H7 (cell line): ENCODE data around the gene RAP1GAP2. TPM values are rescaled to one million over a fixed set of nuclear protein-coding genes. Genes with fewer than 3 reads are reported as not detected.

ENCODE experiments used
- DNase-seq: peaks from one replicate; pipeline ENCODE4 v3.0.0; 2012
- H3K27me3 ChIP-seq: 2 replicates; pipeline ENCODE4 v1.6.0; 2011; ENCODE audit warnings: mild to moderate bottlenecking, low read length; ENCODE audit not compliant: control insufficient read depth, insufficient read depth
- H3K36me3 ChIP-seq: replicated peaks from 2 replicates; pipeline ENCODE4 v1.5.1; 2011; ENCODE audit warnings: low read length; ENCODE audit not compliant: control insufficient read depth, insufficient read depth
- H3K4me3 ChIP-seq: 2 replicates; pipeline ENCODE4 v1.5.1; 2011; ENCODE audit warnings: low read depth, mild to moderate bottlenecking, control low read depth, low read length, moderate library complexity; ENCODE audit not compliant: insufficient read depth
- total RNA-seq: library from RNA; depleted of rRNA; stranded (reverse); fragments of >200 nt; shearing (Covaris generic); gene quantifications from 2 replicates; pipeline ENCODE4 v1.2.3, GENCODE V29; 2014

The RAP1GAP2 gene
- total RNA-seq, 1 experiment from 2014 or later = 35.5 TPM

DNA sequence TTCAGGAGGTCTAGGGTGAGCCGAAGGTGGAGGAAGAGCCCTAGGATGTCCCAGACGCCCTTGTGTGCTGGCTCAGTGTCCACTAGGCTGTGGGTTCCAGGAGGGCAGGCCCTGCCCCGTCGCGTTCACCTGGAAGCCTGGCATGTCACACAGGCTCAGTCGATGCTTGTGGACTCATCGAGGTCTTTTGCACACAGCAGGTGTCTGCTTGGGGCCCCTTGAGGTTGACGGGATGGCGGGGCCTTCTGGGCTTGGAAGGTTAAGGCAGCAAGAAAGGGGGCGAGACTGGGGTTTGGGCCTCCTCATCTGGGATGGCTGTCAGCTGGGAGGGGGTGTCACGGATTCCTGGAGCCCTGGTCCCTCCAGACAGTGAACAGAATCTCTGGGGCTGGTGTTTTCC, 1.9 kb downstream of the RAP1GAP2 start:
- H3K36me3 ChIP-seq = no peaks in the 10 kb centered on the region
- H3K4me3 ChIP-seq = no peak overlapping the region
- H3K27me3 ChIP-seq = no peaks in the 10 kb centered on the region
- peak; percentile 51 for DNase-seq

DNA sequence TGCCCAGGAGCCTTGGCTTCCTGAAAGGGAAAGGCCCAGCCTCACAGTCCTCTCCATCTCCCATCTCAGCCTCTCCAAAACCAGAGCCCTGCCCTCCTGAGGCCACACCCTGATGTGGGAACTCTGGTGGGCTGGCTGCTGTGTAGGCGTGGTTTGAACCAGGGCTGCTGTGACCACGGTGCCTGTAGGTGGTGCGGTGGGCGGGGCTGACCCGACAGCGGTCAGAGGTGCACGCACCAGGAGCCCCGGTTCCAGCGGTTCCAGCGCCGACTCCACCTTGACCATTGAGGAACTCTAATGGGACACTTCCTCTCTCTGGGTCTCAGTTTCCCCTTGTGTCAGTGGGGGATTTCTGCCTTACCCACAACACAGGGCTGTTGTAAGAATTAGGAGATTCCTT, 2.4 kb downstream of the RAP1GAP2 start:
- peak; percentile 89 for DNase-seq
- H3K36me3 ChIP-seq = no peaks in the 10 kb centered on the region
- no peaks in the 10 kb centered on the region for H3K27me3 ChIP-seq
- no peak overlapping the region for H3K4me3 ChIP-seq

DNA sequence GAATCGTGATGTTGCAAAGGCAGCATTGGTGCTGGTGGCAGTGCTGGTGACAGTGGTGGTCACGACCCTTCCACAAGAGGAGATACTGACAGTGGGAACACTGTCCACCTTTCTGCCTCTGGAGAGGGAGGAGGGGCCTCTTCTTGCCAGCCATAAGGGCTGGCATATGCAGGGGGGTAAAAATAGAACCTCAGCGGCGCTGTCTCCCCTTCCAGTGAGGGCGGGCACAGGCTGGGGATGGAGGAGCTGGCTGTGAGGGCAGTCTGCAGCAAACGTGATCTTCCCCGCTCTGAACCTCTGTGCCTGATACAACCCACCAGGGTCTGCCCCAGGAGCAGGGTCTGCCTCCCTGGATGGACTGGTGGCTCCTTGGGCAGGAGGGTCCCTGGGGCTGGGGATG, 3.4 kb downstream of the RAP1GAP2 start:
- DNase-seq = no peak

DNA sequence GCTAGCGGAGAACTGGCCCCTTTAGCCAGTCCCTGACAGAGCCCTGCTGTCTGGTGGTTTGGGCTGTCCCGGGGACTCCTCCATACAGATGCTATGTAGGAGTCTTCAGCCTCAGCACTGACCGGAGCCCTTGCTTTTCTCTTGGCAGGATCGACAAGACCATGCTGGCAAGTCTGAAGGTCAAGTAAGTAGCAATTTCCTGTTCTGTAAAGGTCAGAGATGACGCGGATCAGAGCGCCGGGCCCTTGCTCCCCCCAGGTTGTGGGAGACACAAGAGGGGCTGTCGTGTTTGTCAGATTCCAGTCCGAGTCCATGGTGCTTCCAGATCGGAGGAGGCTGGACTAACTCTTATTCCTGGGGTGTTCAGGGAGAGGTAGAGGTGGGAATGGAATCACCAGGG, 4.1 kb downstream of the RAP1GAP2 start:
- no peak for DNase-seq
- Histone ChIP-seq H3K36me3 (no peaks in the 10 kb centered on the region), H3K27me3 (no peaks in the 10 kb centered on the region), H3K4me3 (no peak overlapping the region)

More for the DNA sequence above, 3.4 kb downstream of the RAP1GAP2 start:
- Histone ChIP-seq H3K36me3 (no peaks in the 10 kb centered on the region), H3K27me3 (no peaks in the 10 kb centered on the region), H3K4me3 (no peak overlapping the region)

DNA sequence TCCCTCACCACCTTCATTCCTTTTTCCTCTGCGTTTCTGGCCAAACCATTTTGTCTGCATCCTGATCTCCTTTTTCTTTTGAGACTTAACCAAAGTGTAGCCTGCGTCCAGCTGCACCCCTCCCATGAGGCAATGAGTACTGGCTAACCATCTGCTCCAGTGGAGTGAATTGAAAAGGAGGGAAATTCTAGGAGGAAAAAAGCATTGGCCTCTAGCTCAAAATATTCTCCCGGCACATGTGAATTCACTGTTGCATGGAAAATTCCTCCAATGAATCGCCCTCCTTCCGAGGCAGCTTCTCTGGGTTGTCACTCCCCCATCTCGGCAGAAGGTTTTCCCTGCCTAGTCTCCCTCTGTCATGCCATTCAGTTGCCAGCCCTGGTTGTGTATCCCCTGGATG, 5.6 kb downstream of the RAP1GAP2 start:
- no peaks in the 10 kb centered on the region for H3K27me3 ChIP-seq
- H3K36me3 ChIP-seq = no peaks in the 10 kb centered on the region
- no peak for DNase-seq
- H3K4me3 ChIP-seq = no peak overlapping the region

DNA sequence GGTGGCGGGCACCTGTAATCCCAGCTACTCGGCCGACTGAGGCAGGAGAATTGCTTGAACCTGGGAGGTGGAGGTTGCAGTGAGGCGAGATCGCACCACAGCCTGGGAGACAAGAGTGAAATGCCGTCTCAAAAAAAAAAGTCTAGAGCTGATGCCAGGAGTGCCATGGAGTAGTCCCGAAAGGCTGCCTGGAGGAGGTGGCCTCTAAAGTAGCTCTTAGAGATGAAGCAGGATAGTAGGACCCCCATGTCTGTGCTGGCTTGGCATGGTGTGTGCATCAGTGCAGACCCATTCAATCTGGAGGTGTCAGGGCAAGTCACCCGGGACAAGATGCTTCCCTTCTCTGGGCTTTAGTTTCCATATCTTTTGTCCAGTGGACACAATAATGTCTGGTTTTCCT, 6.3 kb downstream of the RAP1GAP2 start:
- Histone ChIP-seq H3K4me3 (no peak overlapping the region), H3K27me3 (no peaks in the 10 kb centered on the region), H3K36me3 (no peaks in the 10 kb centered on the region)
- DNase-seq = no peak

DNA sequence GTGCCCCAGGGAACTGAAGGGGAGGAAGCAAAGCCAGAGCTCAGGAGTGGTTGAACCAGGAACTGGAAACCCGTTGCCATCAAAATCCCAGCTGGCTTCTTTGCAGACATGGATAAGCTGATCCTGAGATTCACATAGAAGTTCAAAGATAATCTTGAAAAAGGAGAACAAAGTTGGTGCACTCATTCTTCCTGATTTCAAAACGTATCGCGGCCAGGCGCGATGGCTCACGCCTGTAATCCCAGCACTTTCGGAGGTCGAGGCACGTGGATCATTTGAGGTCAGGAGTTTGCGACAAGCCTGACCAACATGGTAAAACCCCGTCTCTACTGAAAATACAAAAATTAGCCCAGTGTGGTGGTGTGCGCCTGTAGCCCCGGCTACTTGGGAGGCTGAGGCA, 7.1 kb downstream of the RAP1GAP2 start:
- no peak for DNase-seq

DNA sequence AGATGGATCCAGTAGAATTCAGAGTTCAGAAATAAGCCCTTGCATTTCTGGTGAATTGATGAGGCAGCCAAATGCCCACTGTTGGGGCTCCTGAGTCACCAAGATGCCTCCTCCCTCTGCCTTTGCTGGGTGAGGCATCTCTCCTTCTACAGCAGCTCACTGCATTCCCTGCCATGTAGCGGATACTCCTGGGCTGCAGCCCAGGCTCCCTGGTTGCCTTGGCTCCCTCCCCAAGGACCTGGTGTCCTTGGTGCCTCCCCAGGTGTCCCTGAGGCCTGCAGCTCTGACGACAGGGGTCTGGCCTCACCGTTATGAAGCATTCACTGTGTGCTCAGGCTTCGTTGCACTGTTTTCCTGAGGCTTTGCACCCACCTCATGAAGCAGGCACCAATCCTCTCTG, 7.7 kb downstream of the RAP1GAP2 start:
- Histone ChIP-seq H3K36me3 (no peaks in the 10 kb centered on the region), H3K4me3 (no peak overlapping the region), H3K27me3 (no peaks in the 10 kb centered on the region)
- no peak for DNase-seq

More for the DNA sequence above, 7.1 kb downstream of the RAP1GAP2 start:
- Histone ChIP-seq H3K27me3 (no peaks in the 10 kb centered on the region), H3K36me3 (no peaks in the 10 kb centered on the region), H3K4me3 (no peak overlapping the region)

DNA sequence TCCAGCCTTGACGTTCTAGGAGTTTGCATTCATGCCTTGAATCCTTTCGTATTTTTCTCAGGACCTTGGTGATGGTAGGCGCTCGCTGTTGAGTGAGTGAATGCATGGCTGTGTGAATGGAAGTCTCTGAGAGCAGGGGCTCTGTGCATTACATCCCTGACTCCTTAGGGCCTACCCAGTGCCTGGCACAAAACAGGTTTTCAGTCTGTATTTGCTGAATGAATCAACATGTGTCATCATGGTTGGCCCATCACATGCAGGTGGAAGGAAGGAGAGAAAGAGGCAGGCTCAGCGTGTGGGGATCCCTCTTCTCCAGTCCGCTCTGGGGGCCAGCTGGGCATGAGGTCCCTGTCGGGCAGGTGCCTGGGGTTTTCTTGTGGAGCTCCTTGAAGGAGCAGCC, 8.7 kb downstream of the RAP1GAP2 start:
- no peak for DNase-seq
- Histone ChIP-seq H3K27me3 (no peaks in the 10 kb centered on the region), H3K36me3 (no peaks in the 10 kb centered on the region), H3K4me3 (no peak overlapping the region)

DNA sequence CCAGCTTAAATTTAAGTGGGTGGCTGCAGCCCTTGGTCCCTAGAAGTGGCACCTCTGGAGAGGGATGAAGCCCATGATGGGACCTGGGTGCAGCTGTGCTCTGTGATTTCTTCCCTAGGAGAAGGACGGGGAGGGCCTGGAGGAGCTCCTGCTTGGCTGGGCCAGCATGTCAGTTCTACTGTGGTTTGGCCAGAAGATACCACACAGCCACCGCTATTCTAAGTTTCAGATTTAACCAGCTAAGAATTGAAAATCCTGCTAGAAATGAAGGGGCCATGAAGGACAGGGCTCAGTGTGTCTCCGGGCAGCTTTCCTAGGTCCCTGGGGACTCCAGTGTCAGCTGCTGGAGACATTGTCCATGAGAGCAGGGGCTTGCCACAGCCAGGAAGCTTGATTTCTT, 9.7 kb downstream of the RAP1GAP2 start:
- DNase-seq = no peak
- H3K4me3 ChIP-seq = no peak overlapping the region
- H3K36me3 ChIP-seq = no peaks in the 10 kb centered on the region
- H3K27me3 ChIP-seq = no peaks in the 10 kb centered on the region

DNA sequence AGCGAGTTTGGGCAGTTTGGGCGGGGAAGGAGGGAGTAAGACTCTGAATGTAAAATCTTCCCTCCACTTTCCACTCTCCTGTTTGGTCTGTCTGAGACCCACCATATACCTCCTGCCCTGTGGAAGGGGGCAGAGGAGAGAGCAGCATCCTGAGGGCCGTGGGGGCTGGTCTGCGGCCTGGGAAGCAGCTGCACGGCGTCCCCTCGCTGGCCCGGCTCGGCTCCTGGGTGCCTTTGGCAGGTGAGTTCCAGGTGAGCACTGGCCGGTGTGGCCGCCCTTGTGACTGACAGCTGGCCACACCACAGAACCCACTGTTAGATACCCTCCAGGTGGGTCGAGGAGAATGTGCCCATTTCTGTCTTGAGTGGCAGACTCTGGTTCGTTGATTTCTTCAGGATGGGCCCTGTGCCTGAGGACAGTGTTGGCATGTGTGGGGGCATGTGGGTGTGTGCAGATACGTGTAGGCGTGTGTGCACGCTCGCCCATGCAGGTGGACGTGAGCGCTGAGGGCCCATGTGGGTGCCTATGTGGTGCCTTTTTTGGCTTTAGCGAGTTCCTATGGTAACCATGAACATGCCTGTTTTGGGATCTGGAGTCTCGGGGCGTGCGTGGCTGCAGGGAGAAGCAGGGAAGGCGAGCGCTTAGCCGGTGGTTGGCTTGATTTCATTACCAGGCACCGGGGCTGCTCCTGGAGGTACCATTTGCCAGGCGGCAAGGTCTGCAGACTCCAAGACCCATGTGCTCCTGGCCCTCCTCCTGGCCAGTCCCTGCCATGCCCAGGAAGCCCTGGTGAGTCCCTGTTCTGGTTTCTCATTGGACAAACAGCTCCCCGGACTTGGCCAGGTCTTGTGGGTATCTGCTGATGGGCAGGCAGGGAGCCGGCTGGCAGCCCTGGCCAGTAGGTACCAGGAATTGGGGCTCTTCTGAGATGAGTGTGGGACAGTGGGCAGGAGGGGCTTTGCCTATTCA, 12.4 kb downstream of the RAP1GAP2 start:
- Histone ChIP-seq H3K36me3 (no peaks in the 10 kb centered on the region), H3K4me3 (no peak overlapping the region), H3K27me3 (no peaks in the 10 kb centered on the region)
- DNase-seq = no peak

DNA sequence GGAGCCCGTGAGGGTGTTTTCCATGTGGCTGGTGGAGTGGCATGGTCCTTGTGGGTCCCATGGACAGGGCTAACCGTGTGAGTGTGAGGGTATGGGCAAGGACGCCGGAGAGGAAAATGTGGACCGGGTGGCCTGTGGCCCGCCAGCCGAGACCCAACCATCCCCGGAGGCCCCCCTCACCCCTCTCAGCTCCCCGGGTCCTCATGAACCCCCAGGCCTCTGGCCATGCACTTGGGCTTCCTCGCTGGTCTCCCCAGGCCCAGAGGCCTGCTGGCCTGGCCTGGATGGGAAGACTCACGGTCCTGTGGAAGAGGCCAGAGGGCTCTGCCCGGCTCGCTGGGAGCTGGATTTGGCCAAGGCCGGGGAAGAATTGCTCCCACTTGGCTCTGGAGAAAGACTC, 13.1 kb downstream of the RAP1GAP2 start:
- Histone ChIP-seq H3K27me3 (no peaks in the 10 kb centered on the region), H3K4me3 (no peak overlapping the region), H3K36me3 (no peaks in the 10 kb centered on the region)
- no peak for DNase-seq

DNA sequence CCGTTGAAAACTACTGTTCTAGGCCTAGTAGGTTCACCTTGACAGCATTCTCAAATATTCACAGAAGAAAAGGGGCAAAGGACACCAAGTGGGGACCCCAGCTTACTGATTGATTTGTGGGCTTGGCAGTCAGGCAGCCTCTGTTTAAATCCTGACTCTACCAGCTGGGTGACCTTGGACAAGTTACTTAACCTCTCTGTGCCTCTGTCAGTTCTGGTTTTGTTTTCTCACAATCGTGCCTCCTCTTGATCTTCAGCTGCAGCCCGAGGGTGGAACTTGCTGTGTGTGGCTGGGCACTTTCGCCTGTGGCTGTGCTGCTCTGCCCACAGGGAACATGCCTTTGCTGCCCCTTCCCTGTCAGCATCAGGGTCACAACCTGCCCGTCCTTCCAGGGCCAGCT, 17.8 kb downstream of the RAP1GAP2 start:
- Histone ChIP-seq H3K4me3 (no peak overlapping the region), H3K27me3 (no peaks in the 10 kb centered on the region), H3K36me3 (no peaks in the 10 kb centered on the region)
- DNase-seq = no peak

DNA sequence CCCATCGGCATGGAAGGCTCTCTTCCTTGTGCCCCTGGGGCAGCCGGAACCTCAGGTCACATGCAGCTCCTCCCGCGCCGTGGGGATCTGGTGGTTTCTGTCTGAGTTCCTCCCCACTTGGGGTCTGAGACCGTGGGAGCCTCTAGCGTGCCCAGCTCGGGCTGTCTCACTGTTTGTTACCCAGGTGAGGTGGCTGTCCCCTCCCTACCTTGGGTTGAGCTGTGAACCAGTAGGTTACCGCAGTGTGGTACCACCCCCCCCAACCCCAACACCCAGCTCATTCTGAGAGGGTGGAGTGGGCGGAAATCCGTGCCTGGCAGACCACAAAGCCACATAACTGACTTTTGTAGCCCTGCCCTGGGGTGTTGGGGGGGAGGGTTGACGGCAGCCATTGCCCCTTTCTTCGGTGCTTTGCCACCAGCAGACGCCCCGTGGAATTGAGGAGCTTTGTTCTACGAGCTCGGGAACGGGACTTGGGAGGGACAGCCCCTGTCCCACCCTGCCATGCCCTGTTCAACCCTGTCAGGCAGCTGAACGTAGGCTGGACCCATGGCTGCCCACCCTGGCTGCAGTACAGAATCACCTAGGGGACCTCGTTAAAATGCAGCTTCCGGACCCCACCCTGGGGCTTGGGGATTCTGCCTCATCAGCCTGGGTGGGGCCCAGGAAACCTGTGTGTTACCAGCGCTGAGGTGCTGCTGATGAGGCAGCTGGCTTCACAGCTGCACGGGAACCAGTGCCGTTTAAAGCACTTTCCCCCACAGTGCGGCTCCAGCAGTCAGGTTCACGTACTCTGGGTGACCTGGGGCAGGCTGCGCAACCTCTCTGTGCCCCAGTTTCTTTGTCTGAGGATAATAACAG, 18.5 kb downstream of the RAP1GAP2 start:
- no peak for DNase-seq
- Histone ChIP-seq H3K4me3 (no peak overlapping the region), H3K27me3 (no peaks in the 10 kb centered on the region), H3K36me3 (no peaks in the 10 kb centered on the region)

DNA sequence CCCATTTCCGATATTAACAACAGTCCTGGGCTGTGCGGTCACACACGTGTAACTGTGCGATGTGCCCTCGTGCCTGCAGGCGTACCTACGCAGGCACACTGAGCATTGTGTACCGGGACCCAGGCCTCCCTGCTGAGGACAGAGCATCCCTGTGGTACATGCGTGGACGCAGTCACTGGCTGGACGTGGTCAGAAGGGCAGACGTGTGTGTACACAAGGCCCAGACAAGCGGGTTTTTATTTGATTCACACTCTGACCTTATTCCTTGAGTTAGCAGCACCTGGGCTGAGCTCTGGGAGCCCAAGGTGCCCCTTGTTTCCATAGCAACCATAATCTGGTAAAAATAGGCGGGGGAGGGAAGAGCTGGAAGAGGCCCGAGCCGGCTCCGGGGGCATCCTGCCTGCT, 19.5 kb downstream of the RAP1GAP2 start:
- Histone ChIP-seq H3K36me3 (no peaks in the 10 kb centered on the region), H3K4me3 (no peak overlapping the region), H3K27me3 (no peaks in the 10 kb centered on the region)
- peak; percentile 85 for DNase-seq
